D721Med (cell line): ENCODE results near the gene HECTD4.

ENCODE experiments used
- DNase-seq: peaks from one replicate; pipeline ENCODE4 v3.0.0; 2011; ENCODE audit warnings: low spot score; ENCODE audit not compliant: insufficient read length
- FAIRE-seq: peaks from 2 replicates; lab custom pipeline; 2011; peaks lifted over from hg19 to GRCh38; lab: Jason Lieb, UNC
- TF ChIP-seq, protein P1 (sequence below): IDR thresholded peaks from 2 replicates; pipeline ENCODE4 v1.5.1; 2012; ENCODE audit warnings: mild to moderate bottlenecking, control low read depth; ENCODE audit not compliant: insufficient read depth; ENCODE audit errors: missing control alignments

HECTD4 gene

DNA sequence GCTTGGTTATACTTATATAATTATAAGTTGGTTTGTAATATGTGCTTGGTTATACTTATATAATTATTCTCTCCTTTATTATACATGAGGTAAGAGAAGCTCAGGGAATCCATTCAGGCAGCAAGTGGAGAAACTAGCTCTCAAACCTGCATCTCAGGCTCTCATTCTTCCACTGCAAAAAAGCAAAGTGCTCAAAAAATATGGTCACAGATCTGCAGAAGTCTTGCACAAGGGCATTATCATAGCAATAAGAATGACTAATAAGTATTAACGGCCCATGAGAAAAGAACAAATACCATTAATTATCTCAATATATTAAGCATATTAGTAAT is 257.3 kb downstream of the HECTD4 start:
- DNase-seq (no peak), FAIRE-seq (no peak)
- TF ChIP-seq, protein P1, sequence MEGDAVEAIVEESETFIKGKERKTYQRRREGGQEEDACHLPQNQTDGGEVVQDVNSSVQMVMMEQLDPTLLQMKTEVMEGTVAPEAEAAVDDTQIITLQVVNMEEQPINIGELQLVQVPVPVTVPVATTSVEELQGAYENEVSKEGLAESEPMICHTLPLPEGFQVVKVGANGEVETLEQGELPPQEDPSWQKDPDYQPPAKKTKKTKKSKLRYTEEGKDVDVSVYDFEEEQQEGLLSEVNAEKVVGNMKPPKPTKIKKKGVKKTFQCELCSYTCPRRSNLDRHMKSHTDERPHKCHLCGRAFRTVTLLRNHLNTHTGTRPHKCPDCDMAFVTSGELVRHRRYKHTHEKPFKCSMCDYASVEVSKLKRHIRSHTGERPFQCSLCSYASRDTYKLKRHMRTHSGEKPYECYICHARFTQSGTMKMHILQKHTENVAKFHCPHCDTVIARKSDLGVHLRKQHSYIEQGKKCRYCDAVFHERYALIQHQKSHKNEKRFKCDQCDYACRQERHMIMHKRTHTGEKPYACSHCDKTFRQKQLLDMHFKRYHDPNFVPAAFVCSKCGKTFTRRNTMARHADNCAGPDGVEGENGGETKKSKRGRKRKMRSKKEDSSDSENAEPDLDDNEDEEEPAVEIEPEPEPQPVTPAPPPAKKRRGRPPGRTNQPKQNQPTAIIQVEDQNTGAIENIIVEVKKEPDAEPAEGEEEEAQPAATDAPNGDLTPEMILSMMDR, result no peak

DNA sequence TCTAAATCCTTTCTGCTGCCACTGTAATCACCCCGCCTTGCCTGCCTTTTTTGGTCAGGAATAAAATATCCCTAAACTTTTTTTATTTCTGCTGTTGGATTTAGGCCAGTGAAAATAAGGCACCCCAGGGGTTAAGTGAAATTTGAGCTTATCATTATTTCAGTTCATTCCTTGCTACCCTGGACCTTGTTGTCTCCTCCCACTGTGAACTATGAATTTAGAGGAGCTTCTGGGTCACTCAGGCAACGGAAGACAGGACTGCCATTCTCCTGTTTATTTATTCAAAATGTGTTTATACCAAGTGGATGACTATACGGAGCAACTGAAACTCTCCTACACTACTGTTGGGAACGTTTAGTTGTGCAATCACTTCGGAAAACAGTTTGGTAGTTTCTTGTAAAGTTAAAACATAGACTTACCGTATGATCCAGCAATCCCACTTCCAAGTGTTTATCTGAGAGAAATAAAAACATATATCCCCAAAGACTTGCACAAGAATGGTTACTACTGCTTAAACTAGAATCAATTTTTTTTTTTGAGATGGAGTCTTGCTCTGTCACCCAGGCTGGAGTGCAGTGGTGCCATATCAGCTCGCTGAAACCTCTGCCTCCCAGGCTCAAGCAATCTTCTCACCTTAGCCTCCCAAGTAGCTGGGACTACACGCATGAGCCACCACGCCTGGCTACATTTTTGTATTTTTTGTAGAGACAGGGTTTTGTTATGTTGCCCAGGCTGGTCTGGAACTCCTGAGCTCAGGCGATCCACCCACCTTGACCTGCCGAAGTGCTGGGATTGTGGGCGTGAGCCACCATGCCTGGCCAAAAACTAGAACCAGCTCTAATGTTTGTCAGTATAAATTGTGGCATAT is 259.2 kb downstream of the HECTD4 start:
- FAIRE-seq, result no peak
- DNase-seq, result no peak
- TF ChIP-seq, protein P1, result no peak

DNA sequence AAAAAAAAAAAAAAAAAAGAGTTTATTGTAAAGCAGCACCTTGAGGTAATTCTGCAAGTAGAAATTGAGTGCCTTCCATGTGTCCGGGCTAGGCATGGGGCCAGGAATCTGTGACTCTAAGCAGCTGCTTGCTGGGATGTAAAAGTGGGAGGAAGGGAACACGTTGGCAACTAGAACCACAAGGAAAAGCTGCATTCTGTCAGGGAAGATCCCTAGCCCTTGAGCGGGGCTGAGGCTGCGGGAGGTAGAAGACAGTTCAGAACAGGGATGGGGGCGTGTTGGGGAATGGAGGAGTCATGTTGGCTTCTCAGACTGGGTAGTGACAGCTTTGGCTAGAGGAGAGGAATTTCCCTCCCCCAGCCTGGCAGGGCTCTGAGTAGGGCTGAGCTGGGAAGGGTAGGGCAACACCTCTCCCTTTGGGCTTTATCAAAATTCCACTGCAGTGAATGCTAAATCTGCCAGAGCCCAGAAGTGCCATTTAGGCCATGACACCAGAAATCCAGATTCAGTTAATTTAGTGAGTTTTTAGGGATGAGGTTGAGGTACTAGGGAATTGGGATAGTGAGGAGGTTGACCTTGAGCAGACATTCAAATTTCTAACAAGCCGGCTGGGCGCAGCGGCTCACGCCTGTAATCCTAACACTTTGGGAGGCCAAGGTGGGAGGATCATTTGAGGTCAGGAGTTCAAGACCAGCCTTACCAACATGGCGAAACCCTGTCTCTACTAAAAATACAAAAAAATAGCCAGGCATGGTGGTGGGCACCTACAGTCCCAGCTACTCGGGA is 260.3 kb downstream of the HECTD4 start:
- DNase-seq (no peak), FAIRE-seq (no peak)
- TF ChIP-seq, protein P1, result no peak

DNA sequence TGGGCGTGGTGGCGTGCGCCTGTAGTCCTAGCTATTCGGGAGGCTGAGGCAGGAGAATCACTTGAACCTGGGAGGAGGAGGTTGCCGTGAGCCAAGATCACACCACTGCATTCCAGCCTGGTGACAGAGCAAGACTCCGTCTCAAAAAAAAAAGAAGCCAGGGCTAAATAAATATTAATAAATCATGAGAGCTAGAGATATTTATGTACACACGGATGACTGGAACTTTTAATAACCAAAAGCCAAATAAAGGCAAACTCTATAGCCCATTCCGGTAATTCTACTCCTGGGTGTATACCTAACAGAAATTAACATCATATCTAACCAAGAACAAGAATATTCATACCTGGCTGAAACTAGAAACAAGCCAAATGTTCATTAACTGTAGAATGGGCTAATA is 264.5 kb downstream of the HECTD4 start:
- TF ChIP-seq, protein P1, result no peak
- DNase-seq (no peak), FAIRE-seq (no peak)

DNA sequence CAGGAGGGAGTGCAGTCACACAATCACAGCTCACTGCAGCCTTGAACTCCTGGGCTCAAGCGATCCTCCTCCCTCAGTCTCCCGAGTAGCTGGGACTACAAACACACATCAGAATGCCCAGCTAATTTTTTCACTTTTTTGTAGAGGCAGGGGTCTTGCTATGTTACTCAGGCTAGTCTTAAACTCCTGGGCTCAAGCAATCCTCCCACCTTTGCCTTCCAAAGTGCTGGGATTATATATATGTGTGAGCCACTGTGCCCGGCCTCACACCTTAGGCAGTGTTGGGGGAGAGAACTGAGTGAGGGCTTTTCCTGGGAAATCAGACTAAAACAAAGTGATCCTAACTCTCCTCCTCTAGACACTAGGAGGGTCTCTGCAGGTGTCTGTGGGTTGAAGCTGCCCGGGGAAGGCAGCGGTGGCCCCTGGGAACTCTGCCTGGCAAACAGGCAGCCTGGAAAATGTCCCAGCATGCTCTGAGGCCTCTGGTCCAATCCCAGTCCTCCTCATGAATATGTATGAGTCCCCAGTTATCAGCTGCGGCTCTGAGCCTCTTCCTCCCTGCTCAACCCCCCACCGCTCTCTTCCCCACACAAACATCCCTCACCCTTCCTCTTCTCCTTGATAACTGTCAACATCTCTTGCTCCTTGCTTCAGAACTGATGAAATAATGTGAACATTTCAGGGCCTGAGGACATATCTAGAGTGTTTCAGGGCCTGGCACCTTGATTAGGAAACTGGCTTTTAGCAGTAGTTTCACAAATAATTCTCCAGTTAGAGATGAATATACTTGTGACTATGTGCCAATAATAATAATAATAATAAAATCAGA is 265.8 kb downstream of the HECTD4 start:
- TF ChIP-seq, protein P1, result no peak
- FAIRE-seq, result no peak
- no peak for DNase-seq

DNA sequence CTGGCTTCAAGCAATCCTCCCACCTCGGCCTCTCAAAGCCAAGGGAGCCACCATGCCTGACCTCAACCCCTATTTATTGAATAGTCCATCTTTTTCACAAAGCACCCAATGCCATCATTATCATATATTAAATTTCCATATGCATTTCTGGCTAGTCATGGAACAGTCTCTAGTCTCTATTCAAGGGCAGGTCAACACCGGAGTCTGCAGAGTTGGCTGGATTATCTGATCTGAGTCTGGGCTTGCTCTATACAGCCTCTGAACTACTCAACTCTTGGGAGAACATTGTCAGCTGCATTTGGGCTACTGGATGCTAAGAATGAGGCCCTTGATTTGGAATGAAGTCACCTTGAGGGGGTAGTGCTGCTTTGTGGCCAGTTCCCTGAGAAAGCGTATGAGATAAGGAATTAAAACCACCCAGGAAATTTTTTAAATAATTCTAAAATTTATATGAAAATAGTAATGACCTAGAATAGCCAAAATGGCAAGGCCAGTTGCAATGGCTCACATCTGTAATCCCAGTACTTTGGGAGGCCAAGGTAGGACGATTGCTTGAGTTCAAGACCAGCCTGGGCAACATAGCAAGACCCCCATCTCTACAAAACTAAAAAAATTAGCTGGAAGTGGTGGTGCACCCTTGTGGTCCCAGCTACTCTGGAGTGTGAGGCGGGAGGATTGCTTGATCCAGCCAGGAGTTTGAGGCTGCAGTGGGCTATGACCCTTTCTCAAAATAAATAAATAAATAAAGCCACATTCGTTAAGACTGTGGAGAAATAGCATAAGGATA is 266.8 kb downstream of the HECTD4 start:
- TF ChIP-seq, protein P1, result no peak
- DNase-seq (no peak), FAIRE-seq (no peak)
